Retina (tissue), 1 donor: ENCODE results near the gene LRRC8D.
"Not testable (repeated sequence)": the region's sequence is repeated elsewhere in the genome, so short reads cannot be mapped to it uniquely, and the experiment has no call there.

ENCODE experiments used
- DNase-seq: peaks from one replicate; pipeline ENCODE4 v3.0.0-alpha.2; 2016

The LRRC8D gene

GRCh38 chr1:89918794-89919155 is 97.9 kb downstream of the LRRC8D start:
- DNase-seq, result no peak

GRCh38 chr1:89919174-89919573 is 98.3 kb downstream of the LRRC8D start:
- DNase-seq, result no peak

- no peak for DNase-seq
Measured at GRCh38 chr1:89922911-89923310, 102.1 kb downstream of the LRRC8D start.

GRCh38 chr1:89923517-89923916 is 102.7 kb downstream of the LRRC8D start:
- DNase-seq, result no peak

- DNase-seq, result not testable (repeated sequence)
Measured at GRCh38 chr1:89924075-89924474, 103.2 kb downstream of the LRRC8D start.

GRCh38 chr1:89927049-89927448 is 106.2 kb downstream of the LRRC8D start:
- no peak for DNase-seq

- DNase-seq, result no peak
Measured at GRCh38 chr1:89927478-89927877, 106.6 kb downstream of the LRRC8D start.

GRCh38 chr1:89928506-89928905 is 107.7 kb downstream of the LRRC8D start:
- DNase-seq, result no peak

- no peak for DNase-seq
Measured at GRCh38 chr1:89929467-89930063, 108.7 kb downstream of the LRRC8D start.

- no peak for DNase-seq
Measured at GRCh38 chr1:89930579-89930978, 109.7 kb downstream of the LRRC8D start.

GRCh38 chr1:89931964-89932363 is 111.1 kb downstream of the LRRC8D start:
- no peak for DNase-seq

GRCh38 chr1:89932598-89933364 is 111.9 kb downstream of the LRRC8D start:
- no peak for DNase-seq

GRCh38 chr1:89934461-89934860 is 113.6 kb downstream of the LRRC8D start:
- no peak for DNase-seq

- no peak for DNase-seq
Measured at GRCh38 chr1:89935235-89935634, 114.4 kb downstream of the LRRC8D start.

GRCh38 chr1:89936694-89937093 is 115.9 kb downstream of the LRRC8D start:
- no peak for DNase-seq

- DNase-seq, result no peak
Measured at GRCh38 chr1:89938171-89939055, 117.6 kb downstream of the LRRC8D start.

- no peak for DNase-seq
Measured at GRCh38 chr1:89939059-89939570, 118.3 kb downstream of the LRRC8D start.

GRCh38 chr1:89939693-89940438 is 119.0 kb downstream of the LRRC8D start:
- no peak for DNase-seq

GRCh38 chr1:89941110-89941766 is 120.4 kb downstream of the LRRC8D start:
- no peak for DNase-seq

- DNase-seq, result no peak
Measured at GRCh38 chr1:89942014-89942413, 121.2 kb downstream of the LRRC8D start.

- DNase-seq, result no peak
Measured at GRCh38 chr1:89942825-89943658, 122.2 kb downstream of the LRRC8D start.
